ENCODE results near the gene GSTA3.

Gene GSTA3

GRCh38 chr6:52849137-52849536 lies 60.4 kb downstream of the GSTA3 start:
- DNase-seq, result no peak

Data from NCI-H774 (cell line).